K562 (cell line): ENCODE measurements around the gene OSBPL3. TPM values are rescaled to one million over a fixed set of nuclear protein-coding genes. Genes with fewer than 3 reads are reported as not detected.

Source experiments
- BCOR ChIP-seq: fragments of 450-650 bp; IDR thresholded peaks from 2 replicates; pipeline ENCODE4 v1.6.1; 2016
- CBFB ChIP-seq: sonication (generic); formaldehyde crosslinking; IDR thresholded peaks from 2 replicates; pipeline ENCODE4 v1.4.0; 2020; ENCODE audit warnings: mild to moderate bottlenecking, missing genetic modification reagents
- CHD2 ChIP-seq: IDR thresholded peaks from 2 replicates; pipeline ENCODE4 v1.6.1; 2011; ENCODE audit warnings: low read depth, low read length
- HOXB6 ChIP-seq: fragments of 250-450 bp; sonication (Bioruptor Pico); IDR thresholded peaks from 2 replicates; pipeline ENCODE4 v1.5.1; 2022; ENCODE audit warnings: mild to moderate bottlenecking, borderline replicate concordance
- NR0B1 ChIP-seq: fragments of 450-650 bp; IDR thresholded peaks from one replicate; pipeline ENCODE4 v1.6.1; 2018; ENCODE audit warnings: mild to moderate bottlenecking, moderate library complexity; ENCODE audit not compliant: partially characterized antibody
- NR2F6 ChIP-seq: fragments of 450-650 bp; formaldehyde crosslinking; IDR thresholded peaks from 2 replicates; pipeline ENCODE4 v1.4.0; 2020; ENCODE audit warnings: mild to moderate bottlenecking
- PCBP2 ChIP-seq: fragments of 200-400 bp; formaldehyde crosslinking; IDR thresholded peaks from 2 replicates; pipeline ENCODE4 v1.6.1; 2018; ENCODE audit warnings: low read length, low read depth, mild to moderate bottlenecking, moderate library complexity; ENCODE audit not compliant: poor library complexity, severe bottlenecking
- PML ChIP-seq: IDR thresholded peaks from 2 replicates; pipeline ENCODE4 v1.6.1; 2012; ENCODE audit warnings: low read length, inconsistent platforms
- POLR2AphosphoS2 ChIP-seq: IDR thresholded peaks from 2 replicates; pipeline ENCODE4 v1.6.1; 2012; ENCODE audit warnings: low read length, improper control_type of control experiment
- PTRF ChIP-seq: fragments of 450-650 bp; IDR thresholded peaks from 2 replicates; pipeline ENCODE4 v1.6.1; 2016; ENCODE audit warnings: mild to moderate bottlenecking, missing genetic modification characterization, missing compliant biosample characterization
- PTTG1 ChIP-seq: fragments of 450-650 bp; IDR thresholded peaks from 2 replicates; pipeline ENCODE4 v1.6.1; 2016; ENCODE audit warnings: low read depth, mild to moderate bottlenecking, missing genetic modification characterization, missing compliant biosample characterization
- SMARCE1 ChIP-seq: fragments of 450-650 bp; IDR thresholded peaks from 2 replicates; pipeline ENCODE4 v1.7.1; 2016; ENCODE audit warnings: mild to moderate bottlenecking
- SRF ChIP-seq, 2 experiments: fragments of 250-450, 450-650 bp in 1 of 2; sonication (Bioruptor Pico) in 1 of 2; sonication (generic) in 1 of 2; formaldehyde crosslinking; IDR thresholded peaks; 2 replicates each; pipeline versions ENCODE4 v1.5.0 to v1.5.1; 2020 to 2022; ENCODE audit warnings: mild to moderate bottlenecking in 1 of 2, missing genetic modification reagents in 1 of 2
- TRIM25 ChIP-seq: fragments of 450-650 bp; IDR thresholded peaks from 2 replicates; pipeline ENCODE4 v1.7.0; 2016; ENCODE audit warnings: borderline replicate concordance
- ZEB2 ChIP-seq: fragments of 450-650 bp; IDR thresholded peaks from 2 replicates; pipeline ENCODE4 v1.6.1; 2016
- ZFP36 ChIP-seq: fragments of 150-350 bp; IDR thresholded peaks from 2 replicates; pipeline ENCODE4 v1.6.1; 2018; ENCODE audit warnings: low read length, low read depth; ENCODE audit not compliant: partially characterized antibody
- polyA plus RNA-seq, 8 experiments: library from polyadenylated mRNA; depleted of rRNA in 4 of 8; stranded (reverse) in 5 of 8; unstranded in 3 of 8; fragments of >200 nt; fragmentation: Nextera tagmentation in 2 of 8; fragmentation: Illumina TruSeq in 1 of 8; extraction: Ambion mirVana in 2 of 8; extraction: Trizol in 1 of 8; gene quantifications; 2 replicates each; pipeline versions ENCODE4 v1.2.1 to v1.2.3, GENCODE V29; 2011 to 2014; ENCODE audit warnings: inconsistent platforms in 1 of 8, missing spikeins in 1 of 8
- total RNA-seq, 7 experiments: library from RNA; depleted of rRNA in 6 of 7; stranded (reverse); fragments of >200 nt in 6 of 7; fragmentation: Illumina TruSeq in 2 of 7; extraction: Trizol in 2 of 7; gene quantifications; 2 replicates each; pipeline versions ENCODE4 v1.2.1 to v1.2.3, GENCODE V29; 2011 to 2021; ENCODE audit warnings: low replicate concordance in 1 of 7
- TF ChIP-seq, protein P1 (sequence below): fragments of 450-650 bp; IDR thresholded peaks from 2 replicates; pipeline ENCODE4 v1.6.1; 2016; ENCODE audit warnings: low read depth

OSBPL3 gene
- total and polyA plus RNA-seq, 9 of the 15 experiments (the other 6 are each of a cell fraction or from before 2014, with no cell fraction given): 4.8 to 37.2 (median 26.5) TPM

GRCh38 chr7:24793982-24794648 is 185.9 kb downstream of the OSBPL3 start (continued):
- TF ChIP-seq ZFP36 (no peak), NR0B1 (no peak), PTTG1 (tag) (no peak), NR2F6 (CRISPR knock-in tag) (no peak), POLR2AphosphoS2 (no peak), TRIM25 (0 out of 2 replicates have a peak, but pooled peaks have one; percentile 83), PCBP2 (no peak), HOXB6 (no peak), CHD2 (no peak), PTRF (tag) (no peak), BCOR (peak; percentile 71), ZEB2 (peak; percentile 53; the same call in 1 of the 2 replicates), SRF (CRISPR knock-in tag; IDR thresholded peaks at IDR 0.05) (no peak), CBFB (CRISPR knock-in tag) (no peak), PML (no peak), SMARCE1 (peak; percentile 83; the same call in 1 of the 2 replicates)
- TF ChIP-seq, protein P1, sequence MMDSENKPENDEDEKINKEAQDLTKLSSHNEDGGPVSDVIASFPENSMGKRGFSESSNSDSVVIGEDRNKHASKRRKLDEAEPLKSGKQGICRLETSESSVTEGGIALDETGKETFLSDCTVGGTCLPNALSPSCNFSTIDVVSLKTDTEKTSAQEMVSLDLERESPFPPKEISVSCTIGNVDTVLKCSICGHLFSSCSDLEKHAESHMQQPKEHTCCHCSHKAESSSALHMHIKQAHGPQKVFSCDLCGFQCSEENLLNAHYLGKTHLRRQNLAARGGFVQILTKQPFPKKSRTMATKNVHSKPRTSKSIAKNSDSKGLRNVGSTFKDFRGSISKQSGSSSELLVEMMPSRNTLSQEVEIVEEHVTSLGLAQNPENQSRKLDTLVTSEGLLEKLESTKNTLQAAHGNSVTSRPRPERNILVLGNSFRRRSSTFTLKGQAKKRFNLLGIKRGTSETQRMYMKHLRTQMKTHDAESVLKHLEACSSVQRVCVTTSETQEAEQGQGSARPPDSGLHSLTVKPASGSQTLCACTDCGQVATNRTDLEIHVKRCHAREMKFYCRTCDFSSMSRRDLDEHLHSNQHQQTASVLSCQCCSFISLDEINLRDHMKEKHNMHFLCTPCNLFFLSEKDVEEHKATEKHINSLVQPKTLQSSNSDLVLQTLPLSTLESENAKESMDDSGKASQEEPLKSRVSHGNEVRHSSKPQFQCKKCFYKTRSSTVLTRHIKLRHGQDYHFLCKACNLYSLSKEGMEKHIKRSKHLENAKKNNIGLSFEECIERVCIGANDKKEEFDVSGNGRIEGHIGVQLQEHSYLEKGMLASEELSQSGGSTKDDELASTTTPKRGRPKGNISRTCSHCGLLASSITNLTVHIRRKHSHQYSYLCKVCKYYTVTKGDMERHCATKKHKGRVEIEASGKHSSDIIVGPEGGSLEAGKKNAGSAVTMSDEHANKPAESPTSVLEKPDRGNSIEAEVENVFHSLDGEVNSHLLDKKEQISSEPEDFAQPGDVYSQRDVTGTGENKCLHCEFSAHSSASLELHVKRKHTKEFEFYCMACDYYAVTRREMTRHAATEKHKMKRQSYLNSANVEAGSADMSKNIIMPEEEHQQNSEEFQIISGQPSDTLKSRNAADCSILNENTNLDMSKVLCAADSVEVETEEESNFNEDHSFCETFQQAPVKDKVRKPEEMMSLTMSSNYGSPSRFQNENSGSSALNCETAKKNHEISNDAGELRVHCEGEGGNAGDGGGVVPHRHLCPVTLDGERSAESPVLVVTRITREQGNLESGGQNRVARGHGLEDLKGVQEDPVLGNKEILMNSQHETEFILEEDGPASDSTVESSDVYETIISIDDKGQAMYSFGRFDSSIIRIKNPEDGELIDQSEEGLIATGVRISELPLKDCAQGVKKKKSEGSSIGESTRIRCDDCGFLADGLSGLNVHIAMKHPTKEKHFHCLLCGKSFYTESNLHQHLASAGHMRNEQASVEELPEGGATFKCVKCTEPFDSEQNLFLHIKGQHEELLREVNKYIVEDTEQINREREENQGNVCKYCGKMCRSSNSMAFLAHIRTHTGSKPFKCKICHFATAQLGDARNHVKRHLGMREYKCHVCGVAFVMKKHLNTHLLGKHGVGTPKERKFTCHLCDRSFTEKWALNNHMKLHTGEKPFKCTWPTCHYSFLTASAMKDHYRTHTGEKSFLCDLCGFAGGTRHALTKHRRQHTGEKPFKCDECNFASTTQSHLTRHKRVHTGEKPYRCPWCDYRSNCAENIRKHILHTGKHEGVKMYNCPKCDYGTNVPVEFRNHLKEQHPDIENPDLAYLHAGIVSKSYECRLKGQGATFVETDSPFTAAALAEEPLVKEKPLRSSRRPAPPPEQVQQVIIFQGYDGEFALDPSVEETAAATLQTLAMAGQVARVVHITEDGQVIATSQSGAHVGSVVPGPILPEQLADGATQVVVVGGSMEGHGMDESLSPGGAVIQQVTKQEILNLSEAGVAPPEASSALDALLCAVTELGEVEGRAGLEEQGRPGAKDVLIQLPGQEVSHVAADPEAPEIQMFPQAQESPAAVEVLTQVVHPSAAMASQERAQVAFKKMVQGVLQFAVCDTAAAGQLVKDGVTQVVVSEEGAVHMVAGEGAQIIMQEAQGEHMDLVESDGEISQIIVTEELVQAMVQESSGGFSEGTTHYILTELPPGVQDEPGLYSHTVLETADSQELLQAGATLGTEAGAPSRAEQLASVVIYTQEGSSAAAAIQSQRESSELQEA: peak; percentile 61; the same call in 1 of the 2 replicates
